Gastrocnemius medialis (tissue), 4 donors: ENCODE measurements around the gene TDP2. TPM values are rescaled to one million over a fixed set of nuclear protein-coding genes. Genes with fewer than 3 reads are reported as not detected.

Experiments used
- ATAC-seq, 2 donors: fragments of 150-250 bp; one replicate each; pipeline ENCODE4 v1.9.1; 2016
- DNase-seq, 2 donors: peaks; one replicate each; pipeline ENCODE4 v3.0.0-alpha.2; 2019
- H3K27ac ChIP-seq, 4 donors: fragments of 200-600 bp; sonication (generic); 1 replicate in 1 of 4; 2 replicates in 3 of 4; pipeline ENCODE4 v1.5.1; 2016 to 2018; ENCODE audit warnings: mild to moderate bottlenecking in 2 of 4, moderate library complexity in 1 of 4
- H3K27me3 ChIP-seq, 3 donors: fragments of 200-600 bp; sonication (generic) in 2 of 3; 1 replicate in 1 of 3; 2 replicates in 2 of 3; pipeline versions ENCODE4 v1.5.1 to v1.6.0; 2016 to 2019; ENCODE audit warnings: mild to moderate bottlenecking in 1 of 3, moderate library complexity in 1 of 3
- H3K36me3 ChIP-seq, 2 donors: fragments of 200-600 bp; sonication (generic) in 1 of 2; one replicate each; pipeline ENCODE4 v1.5.1; 2017 to 2018
- H3K4me1 ChIP-seq, 2 donors: fragments of 200-600 bp; sonication (generic) in 1 of 2; one replicate each; pipeline ENCODE4 v1.5.1; 2016 to 2017; ENCODE audit warnings: mild to moderate bottlenecking in 2 of 2
- H3K4me3 ChIP-seq, 4 donors: fragments of 200-600 bp; sonication (generic) in 3 of 4; 1 replicate in 1 of 4; 2 replicates in 3 of 4; pipeline ENCODE4 v1.5.1; 2016 to 2019; ENCODE audit warnings: mild to moderate bottlenecking in 2 of 4
- H3K9me3 ChIP-seq, 3 donors: fragments of 200-600 bp; sonication (generic) in 2 of 3; 1 replicate in 1 of 3; 2 replicates in 2 of 3; pipeline ENCODE4 v1.5.1; 2016 to 2019
- CTCF ChIP-seq, 5 experiments: fragments of 450-650 bp in 3 of 5; fragments of 200-600 bp in 2 of 5; sonication (generic) in 2 of 5; IDR thresholded peaks in 4 of 5; conservative IDR thresholded peaks in 1 of 5; 1 replicate in 4 of 5; 2 replicates in 1 of 5; pipeline ENCODE4 v1.5.1; 2016 to 2019; ENCODE audit warnings: antibody characterized with exemption in 5 of 5, mild to moderate bottlenecking in 3 of 5, moderate library complexity in 3 of 5
- POLR2A ChIP-seq, 2 donors: fragments of 450-650 bp; IDR thresholded peaks; one replicate each; pipeline ENCODE4 v1.6.1; 2017; ENCODE audit warnings: antibody characterized with exemption in 2 of 2, mild to moderate bottlenecking in 2 of 2, moderate library complexity in 2 of 2
- in situ Hi-C, 4 donors: fragments of 200-750 bp; cut with MboI; loops; one replicate each; pipeline versions ENCODE4 v1.15.0 to v1.8.0; 2017; ENCODE audit warnings: low sequenced_read_pairs in 4 of 4
- intact Hi-C: fragments of 100-400 bp; cut with DNase I; formaldehyde crosslinking; loops from one replicate; pipeline ENCODE4 v1.15.1; 2023; ENCODE audit warnings: low total_unique reads
- total RNA-seq, 4 donors: library from RNA; depleted of rRNA; stranded (reverse); fragments of >200 nt; gene quantifications; one replicate each; pipeline versions ENCODE4 v1.1.0 to v1.2.3, GENCODE V29; 2016

TDP2 gene
- total RNA-seq, 4 donors from 2014 or later: 17.6 to 44.2 (median 21.7) TPM

- no peak overlapping the region for H3K4me3 ChIP-seq
- in situ Hi-C loops: loop anchor here in 3 of 4 donors (5.0 to 10.0 kb wide), 2 partner anchors 107 to 110 kb away; no protein-coding TSS in a partner anchor
- peaks cover 0 to 17% of the 10 kb centered on the region in 2 donors for H3K4me1 ChIP-seq
- DNase-seq (no peak), ATAC-seq (peak; percentile 30 to 37)
- H3K9me3 ChIP-seq: no peaks in the 10 kb centered on the region
- H3K27me3 ChIP-seq: no peaks in the 10 kb centered on the region
- H3K36me3 ChIP-seq: no peaks in the 10 kb centered on the region
- no peak overlapping the region for H3K27ac ChIP-seq
- TF ChIP-seq CTCF (IDR thresholded peaks at IDR 0.05 in 4 of 5, conservative IDR thresholded peaks at IDR 0.05 in 1 of 5) (no peak), POLR2A (IDR thresholded peaks at IDR 0.05) (no peak)
- intact Hi-C loops: no loop called here
These were observed 25.3 kb upstream of the TDP2 start for GRCh38 chr6:24692003-24692402.

- in situ Hi-C loops (loop anchor here in 3 of 4 donors (5.0 to 10.0 kb wide), 2 partner anchors 107 to 109 kb away; no protein-coding TSS in a partner anchor), intact Hi-C loops (no loop called here)
- Histone ChIP-seq H3K9me3 (no peaks in the 10 kb centered on the region), H3K27ac (no peak overlapping the region), H3K4me1 (peaks cover 0 to 17% of the 10 kb centered on the region in 2 donors), H3K4me3 (no peak overlapping the region), H3K27me3 (no peaks in the 10 kb centered on the region), H3K36me3 (no peaks in the 10 kb centered on the region)
- TF ChIP-seq POLR2A (IDR thresholded peaks at IDR 0.05) (no peak), CTCF (IDR thresholded peaks at IDR 0.05 in 4 of 5, conservative IDR thresholded peaks at IDR 0.05 in 1 of 5) (no peak)
- no peak for ATAC-seq
- DNase-seq: no peak
These were observed 24.9 kb upstream of the TDP2 start for GRCh38 chr6:24691550-24691949.

GRCh38 chr6:24690593-24690992 lies 23.9 kb upstream of the TDP2 start:
- no peak for DNase-seq
- no peak overlapping the region for H3K27ac ChIP-seq
- intact Hi-C loops: no loop called here
- no peak overlapping the region for H3K4me3 ChIP-seq
- H3K9me3 ChIP-seq: no peaks in the 10 kb centered on the region
- no peaks in the 10 kb centered on the region for H3K27me3 ChIP-seq
- peaks cover 0 to 17% of the 10 kb centered on the region in 2 donors for H3K4me1 ChIP-seq
- no peaks in the 10 kb centered on the region for H3K36me3 ChIP-seq
- no peak for ATAC-seq
- TF ChIP-seq POLR2A (IDR thresholded peaks at IDR 0.05): no peak
- no peak for TF ChIP-seq CTCF (IDR thresholded peaks at IDR 0.05 in 4 of 5, conservative IDR thresholded peaks at IDR 0.05 in 1 of 5)
- in situ Hi-C loops: loop anchor here in 3 of 4 donors (5.0 to 10.0 kb wide), 2 partner anchors 106 to 108 kb away; no protein-coding TSS in a partner anchor

GRCh38 chr6:24689964-24690363 lies 23.3 kb upstream of the TDP2 start:
- Histone ChIP-seq H3K27ac (no peak overlapping the region), H3K4me3 (no peak overlapping the region), H3K27me3 (no peaks in the 10 kb centered on the region), H3K4me1 (peaks cover 0 to 17% of the 10 kb centered on the region in 2 donors), H3K36me3 (no peaks in the 10 kb centered on the region), H3K9me3 (no peaks in the 10 kb centered on the region)
- intact Hi-C loops: no loop called here
- in situ Hi-C loops: loop anchor here in 3 of 4 donors (5.0 to 10.0 kb wide), 2 partner anchors 105 to 108 kb away; no protein-coding TSS in a partner anchor
- ATAC-seq: no peak
- no peak for DNase-seq
- TF ChIP-seq POLR2A (IDR thresholded peaks at IDR 0.05): no peak
- TF ChIP-seq CTCF (IDR thresholded peaks at IDR 0.05 in 4 of 5, conservative IDR thresholded peaks at IDR 0.05 in 1 of 5): no peak

GRCh38 chr6:24686946-24687345 lies 20.2 kb upstream of the TDP2 start:
- intact Hi-C loops (no loop called here), in situ Hi-C loops (no loop called here)
- H3K4me1 ChIP-seq: peaks cover 0 to 16% of the 10 kb centered on the region in 2 donors
- no peak overlapping the region for H3K27ac ChIP-seq
- no peak for TF ChIP-seq CTCF (IDR thresholded peaks at IDR 0.05 in 4 of 5, conservative IDR thresholded peaks at IDR 0.05 in 1 of 5)
- TF ChIP-seq POLR2A (IDR thresholded peaks at IDR 0.05): no peak
- no peaks in the 10 kb centered on the region for H3K36me3 ChIP-seq
- H3K27me3 ChIP-seq: no peaks in the 10 kb centered on the region
- ATAC-seq (no peak), DNase-seq (no peak)
- no peaks in the 10 kb centered on the region for H3K9me3 ChIP-seq
- no peak overlapping the region for H3K4me3 ChIP-seq
